Endothelial cell of umbilical vein (primary cell): ENCODE results near the gene FAAP100.

ENCODE experiments used
- EZH2 ChIP-seq: IDR thresholded peaks from 2 replicates; pipeline ENCODE4 v1.6.1; 2012; ENCODE audit warnings: borderline replicate concordance, low read depth, mild to moderate bottlenecking, moderate library complexity, low read length, inconsistent platforms; ENCODE audit not compliant: severe bottlenecking
- FOS ChIP-seq: IDR thresholded peaks from 2 replicates; pipeline ENCODE4 v1.6.1; 2011; ENCODE audit warnings: mild to moderate bottlenecking, low read length, moderate library complexity, borderline replicate concordance; ENCODE audit not compliant: insufficient read depth
- GATA2 ChIP-seq: IDR thresholded peaks from 2 replicates; pipeline ENCODE4 v1.7.0; 2011; ENCODE audit warnings: low read depth, mild to moderate bottlenecking, moderate library complexity, mixed read lengths, low read length; ENCODE audit not compliant: insufficient read length, insufficient read depth
- JUN ChIP-seq: IDR thresholded peaks from 2 replicates; pipeline ENCODE4 v1.6.1; 2011; ENCODE audit warnings: borderline replicate concordance, low read depth; ENCODE audit not compliant: insufficient read length, insufficient read depth
- MYC ChIP-seq: IDR thresholded peaks from one replicate; pipeline ENCODE4 v1.6.1; 2011; ENCODE audit warnings: mild to moderate bottlenecking, low read depth, low read length
- POLR2A ChIP-seq: IDR thresholded peaks from 2 replicates; pipeline ENCODE4 v1.6.1; 2012; ENCODE audit warnings: low read depth, mild to moderate bottlenecking, control low read depth, low read length
- POLR2AphosphoS5 ChIP-seq: IDR thresholded peaks from 2 replicates; pipeline ENCODE4 v1.6.1; 2012; ENCODE audit warnings: low read depth, mild to moderate bottlenecking, control low read depth, low read length, moderate library complexity; ENCODE audit not compliant: insufficient read depth
- TF ChIP-seq, protein P1 (sequence below), 2 donors: IDR thresholded peaks; 1 replicate in 1 of 2; 2 replicates in 1 of 2; pipeline ENCODE4 v1.5.1; 2011; ENCODE audit warnings: low read length in 2 of 2, mild to moderate bottlenecking in 2 of 2, moderate library complexity in 2 of 2, control low read depth in 1 of 2, inconsistent platforms in 1 of 2, low read depth in 1 of 2; ENCODE audit not compliant: insufficient read depth in 1 of 2; ENCODE audit errors: extremely low read depth in 1 of 2
- TF ChIP-seq, protein P2 (sequence below): IDR thresholded peaks from 2 replicates; pipeline ENCODE4 v1.6.1; 2011; ENCODE audit not compliant: insufficient read depth, insufficient read length

DNA sequence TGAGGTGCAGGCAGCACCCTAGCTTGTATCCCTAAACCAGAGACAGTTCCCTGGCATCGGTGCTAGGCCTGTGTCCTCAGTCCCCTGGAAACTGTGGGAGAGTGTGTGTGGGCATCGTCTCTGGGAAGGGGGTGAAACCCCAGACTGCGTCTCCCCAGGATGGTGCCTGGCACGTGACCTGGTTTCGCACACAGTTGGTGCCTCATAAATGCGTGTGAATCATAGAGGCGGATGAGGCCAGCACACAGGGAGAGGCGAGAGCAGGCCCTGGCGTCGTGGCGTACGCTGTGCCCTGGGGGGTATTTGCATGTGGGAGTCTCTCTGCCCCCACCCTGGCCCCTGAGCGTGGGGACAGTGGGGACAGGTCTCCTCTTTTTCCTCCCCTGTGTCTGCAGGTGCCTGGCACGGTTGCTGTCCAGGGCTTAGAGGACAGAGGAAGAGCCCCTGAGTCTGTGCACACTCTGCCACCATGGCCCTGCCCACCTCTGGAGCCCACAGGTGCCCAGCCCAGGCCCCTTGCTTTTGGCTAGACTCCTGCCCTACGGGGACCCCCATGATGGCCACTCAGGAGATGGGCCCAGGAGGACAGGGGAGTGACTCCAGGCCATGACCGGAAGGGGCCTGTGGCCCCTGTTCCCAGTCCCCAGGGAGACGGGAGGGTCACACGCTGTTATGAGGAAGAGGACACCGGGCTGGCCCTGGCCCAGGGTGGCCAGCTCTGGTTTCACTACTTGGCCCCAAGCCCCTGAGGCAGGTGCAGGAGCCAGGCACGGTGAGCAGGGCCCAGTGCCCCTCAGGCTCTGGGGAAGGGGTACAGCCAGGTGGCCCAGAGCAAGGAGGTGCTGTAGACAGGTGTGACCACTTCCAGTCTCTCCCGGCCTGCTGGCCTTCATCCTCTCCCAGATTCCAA lies 25.2 kb downstream of the FAAP100 start:
- TF ChIP-seq GATA2 (no peak), MYC (no peak), POLR2AphosphoS5 (no peak), POLR2A (no peak), EZH2 (no peak), JUN (no peak), FOS (no peak)
- TF ChIP-seq, protein P1, sequence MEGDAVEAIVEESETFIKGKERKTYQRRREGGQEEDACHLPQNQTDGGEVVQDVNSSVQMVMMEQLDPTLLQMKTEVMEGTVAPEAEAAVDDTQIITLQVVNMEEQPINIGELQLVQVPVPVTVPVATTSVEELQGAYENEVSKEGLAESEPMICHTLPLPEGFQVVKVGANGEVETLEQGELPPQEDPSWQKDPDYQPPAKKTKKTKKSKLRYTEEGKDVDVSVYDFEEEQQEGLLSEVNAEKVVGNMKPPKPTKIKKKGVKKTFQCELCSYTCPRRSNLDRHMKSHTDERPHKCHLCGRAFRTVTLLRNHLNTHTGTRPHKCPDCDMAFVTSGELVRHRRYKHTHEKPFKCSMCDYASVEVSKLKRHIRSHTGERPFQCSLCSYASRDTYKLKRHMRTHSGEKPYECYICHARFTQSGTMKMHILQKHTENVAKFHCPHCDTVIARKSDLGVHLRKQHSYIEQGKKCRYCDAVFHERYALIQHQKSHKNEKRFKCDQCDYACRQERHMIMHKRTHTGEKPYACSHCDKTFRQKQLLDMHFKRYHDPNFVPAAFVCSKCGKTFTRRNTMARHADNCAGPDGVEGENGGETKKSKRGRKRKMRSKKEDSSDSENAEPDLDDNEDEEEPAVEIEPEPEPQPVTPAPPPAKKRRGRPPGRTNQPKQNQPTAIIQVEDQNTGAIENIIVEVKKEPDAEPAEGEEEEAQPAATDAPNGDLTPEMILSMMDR (IDR thresholded peaks at IDR 0.05; ENCODE audit: extremely low read depth in 1 of 2, insufficient read depth in 1 of 2, low read depth in 1 of 2, low read length in 2 of 2), result no peak
- TF ChIP-seq, protein P2, sequence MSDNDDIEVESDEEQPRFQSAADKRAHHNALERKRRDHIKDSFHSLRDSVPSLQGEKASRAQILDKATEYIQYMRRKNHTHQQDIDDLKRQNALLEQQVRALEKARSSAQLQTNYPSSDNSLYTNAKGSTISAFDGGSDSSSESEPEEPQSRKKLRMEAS, result no peak
